AG04450 (cell line): Measurements from ENCODE around the gene NUDT1. TPM values are rescaled to one million over a fixed set of nuclear protein-coding genes. Genes with fewer than 3 reads are reported as not detected.

ENCODE experiments used
- CTCF ChIA-PET: fragments of 300-600, 350-600 bp; formaldehyde crosslinking; extraction: SDS; loops from one replicate; lab custom pipeline; 2022; ENCODE audit warnings: antibody characterized with exemption, inconsistent platforms; lab: Charles Lee
- POLR2A ChIA-PET: fragments of 350-600 bp; formaldehyde crosslinking; extraction: SDS; loops from one replicate; lab custom pipeline; 2021; ENCODE audit warnings: antibody characterized with exemption, inconsistent platforms; lab: Yijun Ruan, JAX
- DNase-seq: peaks from one replicate; pipeline ENCODE4 v3.0.0-alpha.2; 2011; ENCODE audit warnings: low read depth, low spot score
- H3K27ac ChIP-seq: one replicate; pipeline ENCODE4 v1.5.1; 2012; ENCODE audit warnings: low read depth, low read length, control low read depth
- H3K27me3 ChIP-seq: one replicate; pipeline ENCODE4 v1.6.0; 2012; ENCODE audit warnings: low read length; ENCODE audit not compliant: control insufficient read depth, insufficient read depth
- H3K4me3 ChIP-seq: 2 replicates; pipeline ENCODE4 v1.5.1; 2011; ENCODE audit warnings: mild to moderate bottlenecking, low read depth, low read length, control low read depth
- H3K9me3 ChIP-seq: 2 replicates; pipeline ENCODE4 v1.5.1; 2012; ENCODE audit warnings: low read length; ENCODE audit not compliant: control insufficient read depth, insufficient read depth
- CTCF ChIP-seq: IDR thresholded peaks from 2 replicates; pipeline ENCODE4 v1.5.1; 2011; ENCODE audit warnings: low read depth, low read length, control low read depth, inconsistent platforms
- polyA plus RNA-seq: library from polyadenylated mRNA; depleted of rRNA; stranded (reverse); fragments of >200 nt; gene quantifications from 2 replicates; pipeline ENCODE4 v1.2.3, GENCODE V29; 2011

Gene NUDT1
- polyA plus RNA-seq, 1 experiment: 11.5 TPM

DNA sequence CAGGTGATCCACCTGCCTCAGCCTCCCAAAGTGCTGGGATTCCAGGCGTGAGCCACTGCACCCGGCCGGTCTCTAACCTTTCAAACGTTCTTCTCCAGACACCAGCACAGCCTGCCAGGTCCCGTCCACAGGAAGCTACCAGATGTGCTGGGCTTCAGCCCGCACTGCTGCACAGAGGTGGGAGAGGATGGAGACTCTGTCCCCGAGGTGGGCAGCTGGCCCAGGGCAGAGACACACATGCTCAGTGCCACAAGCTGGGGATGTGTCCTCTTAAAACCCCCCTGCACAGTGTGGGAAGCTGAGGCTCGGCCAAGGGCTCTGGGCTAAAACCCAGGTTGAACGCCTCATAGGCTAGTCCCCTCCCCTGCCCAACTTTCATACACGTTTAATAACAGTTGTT, 9.4 kb downstream of the NUDT1 start:
- no peak for TF ChIP-seq CTCF
- ChIA-PET POLR2A (no interaction called here), CTCF (no interaction called here)
- H3K27me3 ChIP-seq: no peaks in the 10 kb centered on the region
- H3K9me3 ChIP-seq: no peaks in the 10 kb centered on the region; the same call in 1 of the 2 replicates
- no peak overlapping the region for H3K27ac ChIP-seq
- DNase-seq: no peak
- H3K4me3 ChIP-seq: no peak overlapping the region

GRCh38 chr7:2251841-2252771, 10.1 kb downstream of the NUDT1 start:
- TF ChIP-seq CTCF: no peak
- ChIA-PET POLR2A (no interaction called here), CTCF (no interaction called here)
- Histone ChIP-seq H3K9me3 (no peaks in the 10 kb centered on the region; the same call in 1 of the 2 replicates), H3K27ac (no peak overlapping the region), H3K4me3 (no peak overlapping the region), H3K27me3 (no peaks in the 10 kb centered on the region)
- no peak for DNase-seq

DNA sequence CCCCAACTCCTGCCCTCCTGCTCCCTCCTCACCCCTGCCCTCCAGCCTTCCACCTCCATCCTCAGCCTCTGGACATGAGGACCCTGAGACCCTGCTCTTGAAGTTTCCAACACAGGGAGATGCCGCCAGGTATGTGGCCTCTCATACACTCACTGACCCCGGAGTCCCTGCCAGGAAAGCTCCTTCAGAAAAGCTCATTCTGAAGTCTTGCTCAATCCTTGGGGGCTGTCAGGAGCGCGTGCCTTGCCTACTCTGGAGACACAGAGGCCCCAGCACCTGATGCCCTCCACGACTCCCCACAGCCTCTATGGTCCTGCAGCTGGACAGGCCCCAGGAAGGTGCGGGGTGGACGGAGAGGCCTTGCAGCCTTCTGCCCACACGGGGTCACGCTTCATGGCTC, 11.0 kb downstream of the NUDT1 start:
- ChIA-PET CTCF (no interaction called here), POLR2A (no interaction called here)
- Histone ChIP-seq H3K27ac (no peak overlapping the region), H3K4me3 (no peak overlapping the region), H3K9me3 (no peaks in the 10 kb centered on the region; the same call in 1 of the 2 replicates), H3K27me3 (no peaks in the 10 kb centered on the region)
- no peak for TF ChIP-seq CTCF
- no peak for DNase-seq

- H3K27ac ChIP-seq: no peak overlapping the region
- ChIA-PET POLR2A (no interaction called here), CTCF (no interaction called here)
- no peaks in the 10 kb centered on the region; the same call in 1 of the 2 replicates for H3K9me3 ChIP-seq
- H3K4me3 ChIP-seq: no peak overlapping the region
- no peak for DNase-seq
- no peak for TF ChIP-seq CTCF
- no peaks in the 10 kb centered on the region for H3K27me3 ChIP-seq
Observed at GRCh38 chr7:2253525-2254244, 11.7 kb downstream of the NUDT1 start.
